ENCODE measurements around the gene SHISA6.

Gene SHISA6

DNA sequence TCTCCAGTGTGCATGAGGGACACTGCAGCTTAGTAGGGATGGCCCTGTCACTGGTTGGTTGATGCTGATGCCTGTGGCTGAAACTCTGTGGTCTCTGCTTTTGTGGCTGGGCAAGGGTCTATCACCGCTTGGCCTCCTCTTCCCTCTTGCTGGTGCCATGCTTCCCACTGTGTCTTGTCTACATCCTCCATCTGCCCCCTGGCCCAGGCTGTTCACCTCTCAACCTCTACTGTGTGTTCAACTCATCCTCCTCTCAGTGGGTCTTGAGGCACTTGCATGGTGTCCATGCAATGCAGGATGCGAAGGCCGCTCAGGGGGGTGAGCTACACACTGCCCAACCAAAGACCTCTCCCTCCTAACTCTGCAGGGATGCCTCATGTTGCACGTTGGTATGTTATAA, 19.8 kb upstream of the SHISA6 start:
- no peak overlapping the region for H3K4me3 ChIP-seq (ENCODE audit: low read depth, low read length)
- no peak for DNase-seq (ENCODE audit: low read depth)
- TF ChIP-seq, protein P1, sequence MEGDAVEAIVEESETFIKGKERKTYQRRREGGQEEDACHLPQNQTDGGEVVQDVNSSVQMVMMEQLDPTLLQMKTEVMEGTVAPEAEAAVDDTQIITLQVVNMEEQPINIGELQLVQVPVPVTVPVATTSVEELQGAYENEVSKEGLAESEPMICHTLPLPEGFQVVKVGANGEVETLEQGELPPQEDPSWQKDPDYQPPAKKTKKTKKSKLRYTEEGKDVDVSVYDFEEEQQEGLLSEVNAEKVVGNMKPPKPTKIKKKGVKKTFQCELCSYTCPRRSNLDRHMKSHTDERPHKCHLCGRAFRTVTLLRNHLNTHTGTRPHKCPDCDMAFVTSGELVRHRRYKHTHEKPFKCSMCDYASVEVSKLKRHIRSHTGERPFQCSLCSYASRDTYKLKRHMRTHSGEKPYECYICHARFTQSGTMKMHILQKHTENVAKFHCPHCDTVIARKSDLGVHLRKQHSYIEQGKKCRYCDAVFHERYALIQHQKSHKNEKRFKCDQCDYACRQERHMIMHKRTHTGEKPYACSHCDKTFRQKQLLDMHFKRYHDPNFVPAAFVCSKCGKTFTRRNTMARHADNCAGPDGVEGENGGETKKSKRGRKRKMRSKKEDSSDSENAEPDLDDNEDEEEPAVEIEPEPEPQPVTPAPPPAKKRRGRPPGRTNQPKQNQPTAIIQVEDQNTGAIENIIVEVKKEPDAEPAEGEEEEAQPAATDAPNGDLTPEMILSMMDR (IDR thresholded peaks at IDR 0.05; ENCODE audit: control insufficient read depth, extremely low read depth, insufficient read depth) = no peak

DNA sequence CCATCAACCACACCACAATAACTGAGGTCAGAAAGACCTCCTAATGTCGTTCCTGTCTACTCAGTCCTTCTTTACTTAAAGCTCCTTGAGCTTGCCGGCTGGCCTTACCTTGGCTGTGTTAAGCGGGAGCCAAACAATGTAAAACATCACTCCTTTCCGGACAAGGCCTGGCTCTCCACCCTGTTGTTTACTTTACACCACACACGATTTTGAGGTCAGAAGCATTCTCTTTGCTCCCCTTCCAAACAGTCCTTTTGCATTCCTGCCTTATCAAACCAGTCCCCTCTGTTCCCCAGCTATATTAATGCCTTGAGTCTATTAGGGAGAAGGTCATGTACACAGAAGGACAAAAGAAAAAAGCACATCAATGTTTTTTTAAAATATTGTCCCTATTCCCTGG, 19.3 kb upstream of the SHISA6 start:
- no peak for DNase-seq (ENCODE audit: low read depth)
- TF ChIP-seq, protein P1 (IDR thresholded peaks at IDR 0.05; ENCODE audit: control insufficient read depth, extremely low read depth, insufficient read depth) = no peak
- H3K4me3 ChIP-seq (ENCODE audit: low read depth, low read length) = no peak overlapping the region

DNA sequence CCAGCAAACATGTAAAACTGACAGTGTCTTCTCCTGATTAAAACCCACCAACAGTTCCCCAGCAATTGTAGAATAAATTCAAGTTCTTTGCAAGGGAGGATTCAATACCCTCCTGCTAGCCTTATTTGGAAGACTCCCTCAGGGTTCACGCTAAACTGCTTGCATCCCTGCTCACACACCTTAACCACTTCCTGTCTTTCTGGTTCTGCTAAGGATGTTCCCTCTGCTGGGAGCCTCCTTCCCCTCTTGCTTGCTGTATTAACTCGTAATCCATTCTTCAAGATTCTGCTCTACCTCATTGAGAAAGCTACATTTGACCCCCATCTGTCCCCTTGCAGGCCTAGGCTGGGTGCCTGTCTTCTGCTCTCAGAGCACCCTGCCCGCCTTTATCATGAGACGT, 2.3 kb upstream of the SHISA6 start:
- TF ChIP-seq, protein P1 (IDR thresholded peaks at IDR 0.05; ENCODE audit: control insufficient read depth, extremely low read depth, insufficient read depth) = no peak
- H3K4me3 ChIP-seq (ENCODE audit: low read depth, low read length) = no peak overlapping the region
- DNase-seq (ENCODE audit: low read depth) = no peak

DNA sequence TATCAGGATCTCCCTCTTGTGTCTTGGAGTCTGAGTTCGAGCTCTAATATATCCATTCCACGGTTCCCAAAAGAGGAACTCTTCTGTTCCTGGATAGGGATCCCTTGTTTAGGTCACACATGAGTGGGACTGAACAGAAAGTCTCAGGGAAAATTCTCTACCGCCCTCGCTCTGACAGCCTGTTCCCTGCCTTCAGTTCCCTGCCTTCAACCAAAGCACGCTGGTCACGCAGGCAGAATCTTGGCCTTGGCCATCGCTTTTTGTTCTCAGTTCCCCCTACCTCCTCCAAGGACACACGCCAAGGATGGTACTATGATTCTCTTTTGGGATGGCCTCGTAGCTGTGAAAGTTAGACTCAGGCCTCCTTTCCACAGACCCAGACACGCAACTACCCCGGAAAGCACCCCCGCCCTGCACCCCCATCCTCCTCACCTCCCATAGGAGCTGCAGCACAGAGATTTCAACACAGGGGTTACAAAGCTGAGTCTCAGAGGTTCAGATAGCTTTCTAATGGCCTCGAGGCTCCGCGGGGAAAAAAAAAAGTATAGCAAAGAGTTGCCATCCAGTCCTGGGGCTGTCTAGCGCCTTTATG, 1.5 kb upstream of the SHISA6 start:
- TF ChIP-seq, protein P1 (IDR thresholded peaks at IDR 0.05; ENCODE audit: control insufficient read depth, extremely low read depth, insufficient read depth) = no peak
- no peak for DNase-seq (ENCODE audit: low read depth)
- no peak overlapping the region for H3K4me3 ChIP-seq (ENCODE audit: low read depth, low read length)

DNA sequence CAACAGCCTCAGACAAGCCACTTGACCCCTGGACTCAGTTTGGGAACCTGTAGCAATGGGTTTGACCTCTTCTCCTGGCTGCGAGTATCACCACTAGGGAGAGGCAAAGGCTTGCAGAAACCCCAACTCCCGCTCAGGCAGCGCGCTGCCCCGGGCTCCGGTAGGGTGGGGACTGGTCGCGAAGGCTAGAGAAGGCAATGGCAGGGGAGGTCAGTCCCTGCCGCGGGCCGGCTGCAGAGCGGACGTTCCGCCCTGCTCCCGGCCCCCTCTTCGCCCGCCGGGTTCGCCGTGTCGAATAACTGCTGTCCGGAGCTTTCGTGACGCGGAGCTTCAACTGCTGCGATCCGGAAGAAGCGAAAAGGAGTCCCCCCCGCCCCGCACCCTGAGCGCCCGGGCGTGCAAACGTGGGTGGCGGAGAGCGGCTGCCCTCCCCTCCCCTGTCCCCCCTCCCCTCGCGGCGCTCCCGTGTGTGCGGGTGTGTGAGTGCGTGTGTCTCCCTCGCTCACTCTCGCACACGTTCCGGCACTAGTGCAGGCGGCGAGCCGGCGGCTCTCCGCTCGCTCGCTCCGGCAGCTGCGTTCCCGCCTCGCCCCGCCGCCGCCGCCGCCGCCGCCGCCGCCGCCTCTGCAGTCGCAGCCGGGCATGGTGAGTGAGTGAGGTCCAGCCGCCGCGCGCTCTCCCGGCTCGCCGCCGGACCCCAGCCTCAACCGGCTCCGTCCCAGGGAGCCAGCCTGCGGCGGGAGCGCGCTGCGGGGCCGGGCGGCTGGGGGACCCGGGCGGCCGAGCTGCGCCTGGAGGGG, 772 bp upstream of the SHISA6 start:
- no peak for DNase-seq (ENCODE audit: low read depth)
- H3K4me3 ChIP-seq (ENCODE audit: low read depth, low read length) = no peak overlapping the region

DNA sequence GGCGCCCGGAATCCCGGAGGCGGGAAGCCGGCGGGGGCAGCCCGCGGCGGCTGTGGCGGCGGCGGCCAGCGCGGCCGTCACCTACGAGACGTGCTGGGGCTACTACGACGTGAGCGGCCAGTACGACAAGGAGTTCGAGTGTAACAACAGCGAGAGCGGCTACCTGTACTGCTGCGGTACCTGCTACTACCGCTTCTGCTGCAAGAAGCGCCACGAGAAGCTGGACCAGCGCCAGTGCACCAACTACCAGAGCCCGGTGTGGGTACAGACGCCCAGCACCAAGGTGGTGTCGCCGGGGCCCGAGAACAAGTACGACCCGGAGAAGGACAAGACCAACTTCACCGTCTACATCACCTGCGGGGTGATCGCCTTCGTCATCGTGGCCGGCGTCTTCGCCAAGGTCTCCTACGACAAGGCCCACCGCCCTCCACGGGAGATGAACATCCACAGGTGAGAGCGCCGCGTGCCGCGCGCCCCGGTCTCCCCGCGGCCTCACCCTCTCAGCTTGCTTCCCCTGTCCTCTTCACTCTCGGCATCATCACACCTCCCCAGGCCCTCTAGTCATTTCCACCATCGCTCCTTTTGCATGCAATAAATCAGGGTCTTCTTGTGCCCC, 706 bp downstream of the SHISA6 start:
- TF ChIP-seq, protein P1 (IDR thresholded peaks at IDR 0.05; ENCODE audit: control insufficient read depth, extremely low read depth, insufficient read depth) = no peak
- no peak overlapping the region for H3K4me3 ChIP-seq (ENCODE audit: low read depth, low read length)
- no peak for DNase-seq (ENCODE audit: low read depth)

More for the DNA sequence above, 772 bp upstream of the SHISA6 start:
- TF ChIP-seq, protein P1 (IDR thresholded peaks at IDR 0.05; ENCODE audit: control insufficient read depth, extremely low read depth, insufficient read depth) = peak; percentile 43
